K562 (cell line): ENCODE results near the gene PHF21A.

Source experiments
- BRCA1 ChIP-seq, 2 experiments: fragments of 450-650 bp in 1 of 2; sonication (generic) in 1 of 2; formaldehyde crosslinking in 1 of 2; IDR thresholded peaks; 2 replicates each; pipeline versions ENCODE4 v1.5.0 to v1.6.1; 2017 to 2020; ENCODE audit warnings: mild to moderate bottlenecking in 1 of 2, missing genetic modification reagents in 1 of 2
- E2F8 ChIP-seq: fragments of 450-650 bp; IDR thresholded peaks from 2 replicates; pipeline ENCODE4 v1.7.1; 2018; ENCODE audit warnings: mild to moderate bottlenecking, low read depth; ENCODE audit not compliant: partially characterized antibody
- EGR1 ChIP-seq: fragments of 450-650 bp; conservative IDR thresholded peaks from 2 replicates; pipeline ENCODE4 v1.6.1; 2017; ENCODE audit warnings: mild to moderate bottlenecking
- ETS1 ChIP-seq: conservative IDR thresholded peaks from 2 replicates; pipeline ENCODE4 v1.6.1; 2011; ENCODE audit warnings: low read depth, mild to moderate bottlenecking, low read length; ENCODE audit not compliant: control insufficient read depth
- HDAC8 ChIP-seq: fragments of 450-650 bp; IDR thresholded peaks from 2 replicates; pipeline ENCODE4 v1.6.1; 2016; ENCODE audit warnings: mild to moderate bottlenecking, missing genetic modification characterization, moderate library complexity, missing compliant biosample characterization
- KAT7 ChIP-seq: sonication (generic); formaldehyde crosslinking; IDR thresholded peaks from 2 replicates; pipeline ENCODE4 v1.8.0; 2022; ENCODE audit warnings: missing genetic modification reagents, mild to moderate bottlenecking, borderline replicate concordance
- LARP7 ChIP-seq: fragments of 450-650 bp; IDR thresholded peaks from 2 replicates; pipeline ENCODE4 v1.6.1; 2016
- MYC ChIP-seq, 2 experiments: fragments of 250-450 bp in 1 of 2; sonication (Bioruptor Pico) in 1 of 2; IDR thresholded peaks; 2 replicates each; pipeline versions ENCODE4 v1.5.1 to v1.6.1; 2012 to 2021; ENCODE audit warnings: low read depth in 2 of 2, borderline replicate concordance in 1 of 2, improper control_type of control experiment in 1 of 2, low read length in 1 of 2, mild to moderate bottlenecking in 1 of 2, moderate library complexity in 1 of 2
- PHB2 ChIP-seq: fragments of 450-650 bp; IDR thresholded peaks from 2 replicates; pipeline ENCODE4 v1.6.1; 2017; ENCODE audit warnings: low read depth
- SIN3A ChIP-seq, 2 experiments: fragments of 150-350 bp in 1 of 2; IDR thresholded peaks; 2 replicates each; pipeline ENCODE4 v1.6.1; 2011 to 2016; ENCODE audit warnings: borderline replicate concordance in 2 of 2, low read depth in 2 of 2, low read length in 2 of 2, mild to moderate bottlenecking in 2 of 2, moderate library complexity in 2 of 2; ENCODE audit not compliant: control insufficient read depth in 1 of 2
- TRIM28 ChIP-seq: fragments of 450-650 bp; IDR thresholded peaks from 2 replicates; pipeline ENCODE4 v1.6.1; 2017
- ZFP36 ChIP-seq: fragments of 150-350 bp; IDR thresholded peaks from 2 replicates; pipeline ENCODE4 v1.6.1; 2018; ENCODE audit warnings: low read length, low read depth; ENCODE audit not compliant: partially characterized antibody
- ZNF274 ChIP-seq: IDR thresholded peaks from 2 replicates; pipeline ENCODE4 v1.6.1; 2011; ENCODE audit warnings: low read depth, mild to moderate bottlenecking, low read length, moderate library complexity, borderline replicate concordance

- TF ChIP-seq TRIM28 (no peak), HDAC8 (no peak), ZNF274 (no peak), E2F8 (no peak), PHB2 (no peak), ETS1 (peak; percentile 75; the same call in 1 of the 2 replicates), ZFP36 (no peak), BRCA1 (IDR thresholded peaks at IDR 0.05) (no peak), BRCA1 (CRISPR knock-in tag; IDR thresholded peaks at IDR 0.05) (no peak), EGR1 (no peak), MYC (IDR thresholded peaks at IDR 0.05; ENCODE audit: low read depth, low read length) (no peak), MYC (CRISPR knock-in tag; IDR thresholded peaks at IDR 0.05; ENCODE audit: borderline replicate concordance, low read depth) (no peak), LARP7 (no peak), KAT7 (CRISPR knock-in tag) (no peak), SIN3A (IDR thresholded peaks at IDR 0.05; ENCODE audit: borderline replicate concordance in 2 of 2, control insufficient read depth in 1 of 2, low read depth in 2 of 2, low read length in 2 of 2) (peak in 1 of 2 experiments; percentile 69; a peak in 1 of 4 replicates)
Measured at GRCh38 chr11:45904309-45904915, 216.8 kb downstream of the PHF21A start.
